Lower leg skin (tissue), 4 donors: Measurements from ENCODE around the gene IPO13. TPM values are rescaled to one million over a fixed set of nuclear protein-coding genes. Genes with fewer than 3 reads are reported as not detected.

ENCODE experiments used
- DNase-seq, 2 donors: peaks; one replicate each; pipeline ENCODE4 v3.0.0-alpha.2; 2019; ENCODE audit warnings: low spot score in 2 of 2
- H3K4me3 ChIP-seq: fragments of 200-600 bp; sonication (generic); 2 replicates; pipeline ENCODE4 v1.5.1; 2017; ENCODE audit warnings: mild to moderate bottlenecking, low read depth; ENCODE audit not compliant: poor library complexity, severe bottlenecking
- POLR2A ChIP-seq, 2 donors: fragments of 450-650 bp; IDR thresholded peaks; one replicate each; pipeline ENCODE4 v1.6.1; 2016 to 2017; ENCODE audit warnings: antibody characterized with exemption in 2 of 2, mild to moderate bottlenecking in 1 of 2, moderate library complexity in 1 of 2
- WGBS, 2 donors: methylation state at CpG; one replicate each; pipeline ENCODE4 v1.1.5; 2018; 5-methylcytosine and 5-hydroxymethylcytosine counted together
- intact Hi-C: fragments of 100-400 bp; cut with DNase I; formaldehyde crosslinking; loops from one replicate; pipeline ENCODE4 v1.15.0; 2023; ENCODE audit warnings: low total_unique reads
- total RNA-seq, 4 donors: library from RNA; depleted of rRNA; stranded (reverse); fragments of >200 nt; gene quantifications; one replicate each; pipeline ENCODE4 v1.1.0, GENCODE V29; 2016
- TF ChIP-seq, protein P1 (sequence below), 3 donors: fragments of 450-650 bp; IDR thresholded peaks; one replicate each; pipeline ENCODE4 v1.5.1; 2016; ENCODE audit warnings: antibody characterized with exemption in 3 of 3, mild to moderate bottlenecking in 3 of 3, moderate library complexity in 2 of 3

The IPO13 gene
- total RNA-seq, 4 donors from 2014 or later: 14.6 to 24.1 (median 18.2) TPM

DNA sequence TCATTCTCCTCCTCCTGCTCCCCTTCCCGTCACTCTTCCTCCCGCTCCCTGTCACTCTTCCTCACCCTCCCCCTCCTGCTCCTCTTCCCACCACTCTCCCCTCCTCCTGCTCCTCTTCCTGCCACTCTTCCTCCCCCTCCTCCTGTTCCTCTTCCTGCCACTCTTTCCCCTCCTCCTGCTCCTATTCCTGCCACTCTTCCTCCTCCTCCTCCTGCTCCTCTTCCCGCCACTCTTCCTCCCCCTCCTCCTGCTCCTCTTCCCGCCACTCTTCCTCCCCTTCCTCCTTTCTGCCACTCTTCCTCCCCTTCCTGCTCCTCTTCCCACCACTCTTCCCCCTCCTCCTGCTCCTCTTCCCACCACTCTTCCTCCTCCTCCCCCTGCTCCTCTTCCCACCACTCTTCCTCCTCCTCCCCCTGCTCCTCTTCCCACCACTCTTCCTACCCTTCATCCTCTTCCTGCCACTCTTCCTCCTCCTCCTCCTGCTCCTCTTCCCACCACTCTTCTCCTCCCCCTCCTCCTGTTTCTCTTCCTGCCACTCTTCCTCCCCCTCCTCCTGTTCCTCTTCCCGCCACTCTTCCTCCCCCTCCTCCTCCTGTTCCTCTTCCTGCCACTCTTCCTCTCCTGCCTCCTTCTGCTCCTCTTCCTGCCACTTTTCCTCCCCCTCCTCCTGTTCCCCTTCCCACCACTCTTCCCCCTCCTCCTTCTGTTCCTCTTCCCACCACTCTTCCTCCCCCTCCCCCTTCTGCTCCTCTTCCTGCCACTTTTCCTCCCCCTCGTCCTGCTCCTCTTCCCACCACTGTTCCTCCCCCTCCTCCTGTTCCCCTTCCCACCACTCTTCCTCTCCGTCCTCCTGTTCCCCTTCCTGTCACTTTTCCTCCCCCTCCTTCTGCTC lies 41.8 kb upstream of the IPO13 start:
- intact Hi-C loops: no loop called here
- DNase-seq: no peak
- WGBS, 2 donors: 70 to 79% methylated on average over 7 of the region's 7 CpGs
- TF ChIP-seq, protein P1, sequence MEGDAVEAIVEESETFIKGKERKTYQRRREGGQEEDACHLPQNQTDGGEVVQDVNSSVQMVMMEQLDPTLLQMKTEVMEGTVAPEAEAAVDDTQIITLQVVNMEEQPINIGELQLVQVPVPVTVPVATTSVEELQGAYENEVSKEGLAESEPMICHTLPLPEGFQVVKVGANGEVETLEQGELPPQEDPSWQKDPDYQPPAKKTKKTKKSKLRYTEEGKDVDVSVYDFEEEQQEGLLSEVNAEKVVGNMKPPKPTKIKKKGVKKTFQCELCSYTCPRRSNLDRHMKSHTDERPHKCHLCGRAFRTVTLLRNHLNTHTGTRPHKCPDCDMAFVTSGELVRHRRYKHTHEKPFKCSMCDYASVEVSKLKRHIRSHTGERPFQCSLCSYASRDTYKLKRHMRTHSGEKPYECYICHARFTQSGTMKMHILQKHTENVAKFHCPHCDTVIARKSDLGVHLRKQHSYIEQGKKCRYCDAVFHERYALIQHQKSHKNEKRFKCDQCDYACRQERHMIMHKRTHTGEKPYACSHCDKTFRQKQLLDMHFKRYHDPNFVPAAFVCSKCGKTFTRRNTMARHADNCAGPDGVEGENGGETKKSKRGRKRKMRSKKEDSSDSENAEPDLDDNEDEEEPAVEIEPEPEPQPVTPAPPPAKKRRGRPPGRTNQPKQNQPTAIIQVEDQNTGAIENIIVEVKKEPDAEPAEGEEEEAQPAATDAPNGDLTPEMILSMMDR (IDR thresholded peaks at IDR 0.05): no peak
- no peak overlapping the region for H3K4me3 ChIP-seq

DNA sequence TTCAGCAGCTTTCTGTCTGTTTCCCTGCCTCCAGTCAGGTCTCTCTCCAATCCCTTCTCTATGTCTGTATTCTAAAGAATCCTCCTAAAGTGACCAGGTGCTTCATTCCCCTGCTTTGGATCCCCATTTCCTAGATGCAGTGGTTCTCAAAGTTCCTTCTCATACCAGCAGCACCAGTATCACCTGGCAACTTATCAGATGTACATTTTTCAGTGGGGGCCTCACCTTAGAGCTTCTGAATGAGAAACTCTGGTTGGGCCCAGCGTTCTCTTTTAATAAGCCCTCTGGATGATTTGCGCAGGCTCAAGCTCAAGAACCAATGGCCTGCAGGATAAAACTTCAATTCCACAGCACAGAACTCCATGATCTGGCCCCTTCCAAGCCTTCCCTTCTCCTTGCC lies 38.5 kb upstream of the IPO13 start:
- no peak for DNase-seq
- TF ChIP-seq, protein P1 (IDR thresholded peaks at IDR 0.05): no peak
- no peak for TF ChIP-seq POLR2A (IDR thresholded peaks at IDR 0.05)
- no peak overlapping the region for H3K4me3 ChIP-seq
- 98% methylated on average over 2 of the region's 2 CpGs for WGBS, 2 donors
- intact Hi-C loops: no loop called here

DNA sequence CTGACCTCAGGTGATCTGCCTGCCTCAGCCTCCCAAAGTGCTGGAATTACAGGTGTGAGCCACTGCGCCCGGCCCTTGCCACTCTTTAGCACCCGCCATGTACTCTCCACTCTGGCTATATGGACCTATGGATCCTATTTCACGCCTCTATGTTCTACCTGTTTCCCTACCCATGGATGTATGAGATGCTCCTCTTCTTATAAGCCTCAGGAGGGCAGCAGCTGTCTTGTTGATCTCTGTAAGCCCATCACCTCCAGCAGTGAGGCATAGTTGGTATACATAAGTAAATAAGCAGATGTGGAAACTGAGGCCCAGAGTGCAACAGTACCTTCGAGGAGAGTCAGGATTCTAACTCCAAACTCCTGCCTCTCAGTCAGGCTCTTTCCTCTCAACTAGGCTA lies 37.9 kb upstream of the IPO13 start:
- intact Hi-C loops: no loop called here
- WGBS, 2 donors: 95% methylated on average over 5 of the region's 5 CpGs
- DNase-seq: no peak
- no peak for TF ChIP-seq POLR2A (IDR thresholded peaks at IDR 0.05)
- TF ChIP-seq, protein P1 (IDR thresholded peaks at IDR 0.05): no peak
- H3K4me3 ChIP-seq: no peak overlapping the region

DNA sequence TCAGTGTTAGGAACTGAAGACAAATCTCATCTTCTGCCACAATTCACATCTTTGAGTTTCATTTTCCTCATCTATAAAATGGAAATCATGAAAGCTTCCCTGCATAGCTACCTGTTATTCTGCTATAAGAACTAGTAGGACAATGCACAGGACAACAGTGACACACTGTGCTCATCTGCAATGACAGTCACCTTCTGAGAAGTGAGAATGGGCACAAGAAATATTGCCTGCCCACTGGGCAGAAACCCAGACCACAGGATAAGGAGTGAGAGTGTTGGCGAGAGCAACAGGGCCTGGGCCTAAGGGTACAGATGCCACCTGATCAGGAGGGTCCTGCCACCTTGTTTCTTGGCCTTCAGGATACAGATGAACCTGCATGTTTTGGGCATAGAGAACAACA lies 36.4 kb upstream of the IPO13 start:
- TF ChIP-seq, protein P1 (IDR thresholded peaks at IDR 0.05): no peak
- TF ChIP-seq POLR2A (IDR thresholded peaks at IDR 0.05): no peak
- no peak for DNase-seq
- 83 to 93% methylated on average over 1 of the region's 1 CpG for WGBS, 2 donors
- H3K4me3 ChIP-seq: no peak overlapping the region
- intact Hi-C loops: no loop called here

DNA sequence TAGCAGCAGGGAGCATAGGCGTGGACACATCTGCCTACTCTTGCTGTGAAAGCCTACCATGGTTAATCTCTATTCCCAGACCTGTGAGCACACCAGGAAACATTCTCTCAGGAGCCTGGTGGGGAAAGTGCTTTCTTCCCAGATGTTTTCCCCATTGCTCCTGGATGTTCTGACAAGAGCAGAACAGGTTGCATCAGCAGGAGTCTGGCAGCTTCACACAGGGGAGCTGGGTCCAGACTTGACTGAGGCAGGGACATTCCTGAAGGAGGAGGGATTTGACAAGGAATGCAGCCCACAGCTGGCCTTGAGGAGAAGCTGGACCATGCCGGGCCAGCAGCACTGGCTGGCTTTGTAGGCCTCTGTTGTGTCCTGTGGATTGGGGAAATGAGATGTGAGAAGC lies 34.1 kb upstream of the IPO13 start:
- no peak for DNase-seq
- H3K4me3 ChIP-seq: no peak overlapping the region
- WGBS, 2 donors: 55 to 66% methylated on average over 2 of the region's 2 CpGs
- intact Hi-C loops: no loop called here
- TF ChIP-seq, protein P1 (IDR thresholded peaks at IDR 0.05): no peak
- TF ChIP-seq POLR2A (IDR thresholded peaks at IDR 0.05): no peak
